Thymus (tissue), 11 donors: Measurements from ENCODE around the gene SPDYC. TPM values are rescaled to one million over a fixed set of nuclear protein-coding genes. Genes with fewer than 3 reads are reported as not detected.
A peak's percentile ranks its signal among the peaks of the same experiment; 100 is the strongest.

Source experiments
- DNase-seq, 9 donors: peaks; one replicate each; pipeline ENCODE4 v3.0.0-alpha.2; 2013; ENCODE audit warnings: low spot score in 9 of 9, low read depth in 6 of 9, missing footprints in 1 of 9
- H3K27ac ChIP-seq, 2 donors: one replicate each; pipeline ENCODE4 v1.5.1; 2013; ENCODE audit warnings: control low read depth in 1 of 2, low read depth in 1 of 2, low read length in 1 of 2, mild to moderate bottlenecking in 1 of 2, moderate library complexity in 1 of 2
- H3K27me3 ChIP-seq, 2 donors: one replicate each; pipeline ENCODE4 v1.5.1; 2013; ENCODE audit warnings: low read length in 1 of 2; ENCODE audit not compliant: control insufficient read depth in 2 of 2, insufficient read depth in 1 of 2
- H3K36me3 ChIP-seq, 2 donors: one replicate each; pipeline ENCODE4 v1.5.1; 2013; ENCODE audit warnings: low read length in 1 of 2, mild to moderate bottlenecking in 1 of 2, moderate library complexity in 1 of 2; ENCODE audit not compliant: control insufficient read depth in 2 of 2, insufficient read depth in 2 of 2
- H3K4me1 ChIP-seq, 2 donors: one replicate each; pipeline ENCODE4 v1.5.1; 2013; ENCODE audit warnings: low read length in 2 of 2; ENCODE audit not compliant: control insufficient read depth in 2 of 2, insufficient read depth in 2 of 2
- H3K4me3 ChIP-seq, 2 donors: one replicate each; pipeline ENCODE4 v1.5.1; 2013; ENCODE audit warnings: low read length in 2 of 2, control low read depth in 1 of 2, mild to moderate bottlenecking in 1 of 2
- H3K9me3 ChIP-seq, 2 donors: one replicate each; pipeline ENCODE4 v1.5.1; 2013; ENCODE audit warnings: low read length in 1 of 2, mild to moderate bottlenecking in 1 of 2; ENCODE audit not compliant: control insufficient read depth in 2 of 2, insufficient read depth in 1 of 2
- WGBS: extraction: QIAGEN DNeasy Blood & Tissue Kit; methylation state at CpG from one replicate; pipeline ENCODE4 v1.1.7; 2013; 5-methylcytosine and 5-hydroxymethylcytosine counted together
- polyA plus RNA-seq: library from polyadenylated mRNA; stranded (reverse); fragments of 200-250 nt; gene quantifications from one replicate; pipeline ENCODE4 v1.2.3, GENCODE V29; 2013
- total RNA-seq: library from RNA; stranded (reverse); fragments of 120-200 nt; gene quantifications from one replicate; pipeline ENCODE4 v1.2.4, GENCODE V29; 2013
- donor health status: healthy.

SPDYC gene
- total and polyA plus RNA-seq, 2 donors, result 0.11 TPM; not detected in 1

DNA sequence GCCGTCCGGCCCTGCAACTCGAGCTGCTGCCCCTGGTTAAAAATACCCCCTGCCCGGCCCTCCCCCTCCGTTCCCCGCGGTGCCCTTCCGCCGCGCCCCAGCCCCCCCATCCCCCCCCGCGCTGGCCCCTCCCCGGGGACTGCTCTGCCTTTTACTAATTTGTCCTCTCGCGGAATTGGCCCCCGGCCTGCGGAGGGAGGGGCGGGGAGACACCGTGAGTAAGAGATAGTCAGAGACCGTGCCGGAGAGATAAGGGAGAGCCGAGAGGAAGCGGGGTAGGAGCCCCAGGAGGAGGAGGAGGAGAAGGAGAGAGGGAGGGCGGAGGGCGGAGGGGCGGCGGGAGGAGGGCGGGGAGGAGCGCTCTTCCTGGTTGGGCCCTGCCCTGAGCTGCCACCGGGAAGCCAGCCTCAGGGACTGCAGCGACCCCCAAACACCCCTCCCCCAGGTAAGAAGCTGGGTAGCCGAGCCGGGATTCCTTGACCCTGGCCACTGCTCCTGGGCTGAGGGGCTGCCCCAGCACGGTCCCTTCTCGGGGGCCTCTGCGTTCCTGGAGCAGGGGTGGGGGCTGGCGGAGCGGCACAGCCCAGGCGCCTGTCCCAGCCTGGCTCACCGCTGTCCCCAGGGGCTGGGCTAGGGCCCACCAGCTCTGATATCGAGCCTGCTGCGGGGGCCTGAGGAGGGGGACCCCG lies 11.7 kb downstream of the SPDYC start, which contains the start of gene CAPN1:
TSS of gene CAPN1 (plus strand) at position 360 of the 689 bp plus-strand sequence. CDS start 774 bp downstream, outside the sequence.
- peaks cover 2 to 14% of the 10 kb centered on the region in 2 donors for H3K27me3 ChIP-seq
- peak within 1 kb of the TSS; percentile 70 to 76 for H3K27ac ChIP-seq
- peaks cover 14 to 19% of the 10 kb centered on the region in 2 donors for H3K36me3 ChIP-seq
- no peaks in the 10 kb centered on the region for H3K9me3 ChIP-seq
- peaks cover 13 to 28% of the 10 kb centered on the region in 2 donors for H3K4me1 ChIP-seq
- WGBS, result under 1% methylated on average over 43 of the region's 43 CpGs
- H3K4me3 ChIP-seq, result peak within 1 kb of the TSS; percentile 63 to 97
- DNase-seq, result peak in 6 of 9 donors; percentile 45 to 75 (median 54)

DNA sequence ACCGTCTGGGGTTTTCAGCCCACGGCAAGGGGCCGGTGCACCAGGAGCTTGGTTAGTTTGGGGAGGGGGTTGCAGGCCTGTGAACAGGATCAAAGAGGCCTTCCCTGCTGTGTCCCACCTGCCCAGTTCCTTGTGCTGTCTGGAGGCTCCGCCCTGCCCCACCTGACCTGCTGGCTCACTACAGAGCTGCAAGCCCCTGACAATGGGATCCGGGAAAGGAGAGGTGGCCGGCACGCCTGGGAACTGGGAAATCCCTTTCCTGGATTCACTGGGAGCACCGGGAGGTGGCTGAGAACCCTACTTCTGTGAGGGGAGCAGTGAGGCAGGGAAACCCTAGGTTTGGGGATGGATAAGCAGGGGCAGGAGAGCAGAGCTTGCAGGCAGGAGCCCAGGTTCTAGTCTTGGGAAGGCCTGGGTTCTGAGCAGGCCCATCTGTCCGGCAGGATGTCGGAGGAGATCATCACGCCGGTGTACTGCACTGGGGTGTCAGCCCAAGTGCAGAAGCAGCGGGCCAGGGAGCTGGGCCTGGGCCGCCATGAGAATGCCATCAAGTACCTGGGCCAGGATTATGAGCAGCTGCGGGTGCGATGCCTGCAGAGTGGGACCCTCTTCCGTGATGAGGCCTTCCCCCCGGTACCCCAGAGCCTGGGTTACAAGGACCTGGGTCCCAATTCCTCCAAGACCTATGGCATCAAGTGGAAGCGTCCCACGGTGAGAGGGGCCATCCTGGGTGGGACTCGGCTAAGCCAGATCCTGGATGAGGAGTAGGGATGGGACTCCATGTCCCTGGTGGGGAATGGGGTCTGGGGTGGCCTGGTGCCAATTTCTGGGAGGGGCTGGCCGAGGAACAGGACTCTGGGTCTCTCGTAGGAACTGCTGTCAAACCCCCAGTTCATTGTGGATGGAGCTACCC lies 12.5 kb downstream of the SPDYC start:
- Histone ChIP-seq H3K27me3 (peaks cover 2 to 14% of the 10 kb centered on the region in 2 donors), H3K4me3 (peak overlapping the region; percentile 63 to 97), H3K27ac (peak overlapping the region; percentile 69 to 76), H3K36me3 (peaks cover 21 to 27% of the 10 kb centered on the region in 2 donors), H3K4me1 (peaks cover 13 to 28% of the 10 kb centered on the region in 2 donors), H3K9me3 (no peaks in the 10 kb centered on the region)
- DNase-seq, result no peak
- WGBS, result 65% methylated on average over 23 of the region's 23 CpGs

DNA sequence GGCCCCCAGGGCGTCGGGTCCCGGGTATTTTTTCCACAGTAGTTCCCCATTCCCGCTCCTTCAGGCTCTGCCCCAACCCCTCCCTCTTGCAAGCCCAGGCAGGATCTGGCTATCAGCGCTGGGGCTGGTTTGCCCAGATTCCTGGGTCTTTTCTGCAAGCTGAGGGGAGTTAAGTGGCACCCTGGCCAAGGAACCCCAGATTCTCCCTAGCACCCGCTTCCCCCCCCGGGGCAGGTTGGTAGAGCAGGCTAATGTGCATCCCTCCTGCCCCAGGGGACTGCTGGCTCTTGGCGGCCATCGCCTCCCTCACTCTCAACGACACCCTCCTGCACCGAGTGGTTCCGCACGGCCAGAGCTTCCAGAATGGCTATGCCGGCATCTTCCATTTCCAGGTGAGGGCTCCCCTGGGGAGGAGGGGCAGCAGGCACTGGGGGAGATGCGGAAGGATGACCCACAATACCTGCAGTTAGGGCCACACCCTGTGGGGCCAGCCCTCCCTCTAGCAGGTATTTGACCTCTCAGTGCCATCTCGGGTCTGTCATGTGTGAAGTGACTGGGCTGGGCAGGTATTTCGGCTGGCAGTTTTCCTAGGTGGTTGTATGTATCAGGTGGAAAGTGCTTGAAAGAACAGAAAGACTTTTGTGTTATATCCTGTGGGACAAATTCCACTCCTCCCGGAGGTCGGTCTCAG lies 13.3 kb downstream of the SPDYC start:
- peaks cover 13 to 28% of the 10 kb centered on the region in 2 donors for H3K4me1 ChIP-seq
- H3K4me3 ChIP-seq, result no peak overlapping the region
- peaks cover 27 to 34% of the 10 kb centered on the region in 2 donors for H3K36me3 ChIP-seq
- peaks cover 2 to 14% of the 10 kb centered on the region in 2 donors for H3K27me3 ChIP-seq
- no peaks in the 10 kb centered on the region for H3K9me3 ChIP-seq
- 93% methylated on average over 19 of the region's 19 CpGs for WGBS
- peak in 1 of 9 donors; percentile 6 for DNase-seq
- H3K27ac ChIP-seq, result no peak overlapping the region

DNA sequence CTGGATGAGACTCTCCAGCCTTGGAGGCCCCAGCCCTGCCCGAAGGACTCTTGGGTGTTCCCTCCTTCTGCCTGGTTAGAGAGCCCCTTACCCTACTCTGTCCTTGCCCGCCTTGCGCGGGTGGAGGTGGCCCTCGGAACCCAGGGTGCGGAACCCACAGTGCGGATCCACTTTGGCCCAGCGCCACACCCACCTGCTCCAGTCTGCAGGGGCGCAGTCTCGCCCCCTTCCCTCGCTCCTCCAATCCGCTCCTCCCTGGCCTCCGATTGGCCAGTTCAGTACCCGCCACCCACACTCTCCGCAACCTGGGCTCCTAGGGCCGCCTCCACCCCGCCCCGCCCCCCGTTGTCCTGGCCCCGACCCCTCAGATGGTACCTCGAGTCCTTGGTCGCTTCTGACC lies 14.1 kb downstream of the SPDYC start:
- DNase-seq, result no peak
- Histone ChIP-seq H3K27ac (no peak overlapping the region), H3K4me3 (no peak overlapping the region), H3K36me3 (peaks cover 35 to 42% of the 10 kb centered on the region in 2 donors), H3K27me3 (peaks cover 2 to 14% of the 10 kb centered on the region in 2 donors), H3K9me3 (no peaks in the 10 kb centered on the region), H3K4me1 (peaks cover 13 to 28% of the 10 kb centered on the region in 2 donors)
- 97% methylated on average over 22 of the region's 22 CpGs for WGBS

DNA sequence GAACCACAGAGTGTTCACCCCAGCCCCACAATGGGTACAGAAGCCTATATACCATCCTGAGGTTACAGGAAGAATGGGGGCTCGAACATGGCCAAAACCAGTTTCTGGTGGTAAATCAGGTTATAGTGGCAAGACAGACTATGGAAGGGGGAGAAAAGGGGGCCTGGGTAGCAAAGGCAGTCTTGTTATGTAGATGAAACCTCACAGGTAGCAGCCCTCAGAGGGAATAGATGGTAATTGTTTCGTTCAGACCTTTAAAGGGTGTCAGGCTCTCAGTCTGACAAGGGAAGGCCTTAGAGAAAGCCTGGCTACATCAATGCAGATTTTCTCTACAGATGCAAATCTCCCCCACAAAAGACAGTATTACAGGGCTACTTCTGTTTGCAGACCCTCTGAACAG lies 15.1 kb downstream of the SPDYC start:
- H3K4me1 ChIP-seq, result peaks cover 13 to 28% of the 10 kb centered on the region in 2 donors
- no peak for DNase-seq
- no peak overlapping the region for H3K27ac ChIP-seq
- no peak overlapping the region for H3K4me3 ChIP-seq
- peaks cover 0 to 9% of the 10 kb centered on the region in 2 donors for H3K27me3 ChIP-seq
- H3K36me3 ChIP-seq, result peaks cover 45 to 53% of the 10 kb centered on the region in 2 donors
- 98% methylated on average over 2 of the region's 2 CpGs for WGBS
- no peaks in the 10 kb centered on the region for H3K9me3 ChIP-seq

DNA sequence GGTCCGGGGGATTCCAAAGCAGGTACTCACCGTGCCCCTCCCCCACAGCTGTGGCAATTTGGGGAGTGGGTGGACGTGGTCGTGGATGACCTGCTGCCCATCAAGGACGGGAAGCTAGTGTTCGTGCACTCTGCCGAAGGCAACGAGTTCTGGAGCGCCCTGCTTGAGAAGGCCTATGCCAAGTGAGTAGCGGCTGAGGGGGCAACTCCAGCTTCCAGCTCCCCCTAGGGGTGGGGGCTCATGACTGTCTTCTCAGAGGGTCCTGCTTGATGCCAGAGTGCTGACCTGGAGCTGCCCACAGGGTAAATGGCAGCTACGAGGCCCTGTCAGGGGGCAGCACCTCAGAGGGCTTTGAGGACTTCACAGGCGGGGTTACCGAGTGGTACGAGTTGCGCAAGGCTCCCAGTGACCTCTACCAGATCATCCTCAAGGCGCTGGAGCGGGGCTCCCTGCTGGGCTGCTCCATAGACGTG lies 15.9 kb downstream of the SPDYC start:
- Histone ChIP-seq H3K9me3 (no peaks in the 10 kb centered on the region), H3K36me3 (peaks cover 48 to 57% of the 10 kb centered on the region in 2 donors), H3K27me3 (peaks cover 0 to 2% of the 10 kb centered on the region in 2 donors), H3K4me3 (no peak overlapping the region), H3K27ac (no peak overlapping the region), H3K4me1 (peaks cover 10 to 22% of the 10 kb centered on the region in 2 donors)
- no peak for DNase-seq
- WGBS, result 97% methylated on average over 18 of the region's 18 CpGs

DNA sequence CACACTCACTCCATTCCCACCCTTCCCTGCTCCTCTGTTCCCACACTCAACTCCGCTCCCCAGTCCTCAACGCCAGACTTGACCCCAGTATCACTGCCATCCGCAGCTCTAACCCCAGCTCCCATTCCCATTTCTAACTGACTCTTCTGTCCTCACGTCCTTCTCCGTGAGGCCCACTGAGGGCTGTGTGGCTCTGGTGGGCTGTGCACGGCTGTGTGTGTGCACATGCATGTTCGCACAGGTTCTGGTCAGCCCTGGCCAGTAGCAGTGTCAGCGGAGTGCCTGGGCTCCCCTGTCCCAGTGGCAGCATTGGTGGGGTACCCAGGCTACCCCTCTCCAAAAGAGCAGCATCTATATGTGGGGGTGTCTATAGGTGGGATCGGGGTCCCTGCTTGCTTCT lies 16.7 kb downstream of the SPDYC start:
- no peaks in the 10 kb centered on the region for H3K27me3 ChIP-seq
- peaks cover 52 to 57% of the 10 kb centered on the region in 2 donors for H3K36me3 ChIP-seq
- no peak for DNase-seq
- H3K27ac ChIP-seq, result no peak overlapping the region
- H3K4me3 ChIP-seq, result no peak overlapping the region
- peaks cover 10 to 20% of the 10 kb centered on the region in 2 donors for H3K4me1 ChIP-seq
- 93% methylated on average over 9 of the region's 9 CpGs for WGBS
- H3K9me3 ChIP-seq, result no peaks in the 10 kb centered on the region

DNA sequence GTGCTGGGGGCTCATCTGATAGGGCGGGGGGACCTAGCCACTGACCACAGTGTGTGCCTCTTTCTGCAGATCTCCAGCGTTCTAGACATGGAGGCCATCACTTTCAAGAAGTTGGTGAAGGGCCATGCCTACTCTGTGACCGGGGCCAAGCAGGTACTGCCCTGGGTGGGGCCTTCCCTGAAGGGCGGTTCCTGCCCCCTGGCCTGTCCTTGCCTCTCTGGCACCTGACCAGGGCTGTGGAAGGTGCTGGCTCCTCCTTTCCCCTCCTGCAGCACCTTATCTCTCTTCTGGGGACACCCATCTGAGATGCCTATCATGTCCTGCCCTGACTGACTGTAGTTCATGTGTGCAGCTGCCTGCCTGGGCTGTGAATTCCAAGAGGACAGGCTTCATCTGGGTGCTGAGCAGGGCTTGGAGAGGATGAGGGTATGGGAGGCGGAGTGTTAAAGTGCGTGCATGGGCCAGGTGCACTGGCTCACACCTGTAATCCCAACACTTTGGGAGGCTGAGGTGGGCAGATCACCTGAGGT lies 17.2 kb downstream of the SPDYC start:
- Histone ChIP-seq H3K36me3 (peaks cover 57 to 61% of the 10 kb centered on the region in 2 donors), H3K27me3 (no peaks in the 10 kb centered on the region), H3K4me1 (peaks cover 10 to 17% of the 10 kb centered on the region in 2 donors), H3K4me3 (no peak overlapping the region), H3K9me3 (no peaks in the 10 kb centered on the region), H3K27ac (no peak overlapping the region)
- DNase-seq, result no peak
- WGBS, result 99% methylated on average over 6 of the region's 6 CpGs
